Measurements from ENCODE around the gene NWD2.

Gene NWD2

GRCh38 chr4:37223732-37224131 is 20.8 kb upstream of the NWD2 start:
- H3K4me2 ChIP-seq (ENCODE audit: insufficient read depth, low read length), result no peak overlapping the region
- H3K9me3 ChIP-seq (ENCODE audit: insufficient read depth, low read length, severe bottlenecking), result no peaks in the 10 kb centered on the region
- no peak for ATAC-seq (ENCODE audit: insufficient read depth, low read depth)
- TF ChIP-seq CTCF (IDR thresholded peaks at IDR 0.05; ENCODE audit: borderline replicate concordance, extremely low read depth, low read length, poor library complexity, severe bottlenecking) (no peak), EZH2 (IDR thresholded peaks at IDR 0.05; ENCODE audit: borderline replicate concordance, low read depth, low read length, severe bottlenecking) (no peak)
- H3K79me2 ChIP-seq (ENCODE audit: insufficient read depth, low read length), result no peaks in the 10 kb centered on the region
- H3K9ac ChIP-seq (ENCODE audit: low read depth, low read length), result no peak overlapping the region
- no peak overlapping the region for H3K27ac ChIP-seq (ENCODE audit: low read length)
- H3K4me1 ChIP-seq (ENCODE audit: insufficient read depth, low read length), result no peaks in the 10 kb centered on the region
- H3K27me3 ChIP-seq (ENCODE audit: insufficient read depth, low read length, poor library complexity), result peaks cover 4% of the 10 kb centered on the region
- no peak overlapping the region for H3K4me3 ChIP-seq (ENCODE audit: low read depth in 1 of 2, low read length in 2 of 2)
- H3K36me3 ChIP-seq (ENCODE audit: insufficient read depth, low read length), result no peaks in the 10 kb centered on the region
- no peaks in the 10 kb centered on the region for H4K20me1 ChIP-seq (ENCODE audit: insufficient read depth, low read length)
- no peak overlapping the region for H2AFZ ChIP-seq (ENCODE audit: low read depth, low read length)
- DNase-seq, result no peak

GRCh38 chr4:37224854-37225253 is 19.7 kb upstream of the NWD2 start:
- Histone ChIP-seq H3K9ac (ENCODE audit: low read depth, low read length) (no peak overlapping the region), H4K20me1 (ENCODE audit: insufficient read depth, low read length) (no peaks in the 10 kb centered on the region), H3K36me3 (ENCODE audit: insufficient read depth, low read length) (no peaks in the 10 kb centered on the region), H2AFZ (ENCODE audit: low read depth, low read length) (no peak overlapping the region), H3K4me2 (ENCODE audit: insufficient read depth, low read length) (no peak overlapping the region), H3K4me1 (ENCODE audit: insufficient read depth, low read length) (no peaks in the 10 kb centered on the region), H3K79me2 (ENCODE audit: insufficient read depth, low read length) (no peaks in the 10 kb centered on the region), H3K9me3 (ENCODE audit: insufficient read depth, low read length, severe bottlenecking) (no peaks in the 10 kb centered on the region), H3K4me3 (ENCODE audit: low read depth in 1 of 2, low read length in 2 of 2) (no peak overlapping the region), H3K27ac (ENCODE audit: low read length) (no peak overlapping the region), H3K27me3 (ENCODE audit: insufficient read depth, low read length, poor library complexity) (peaks cover 4% of the 10 kb centered on the region)
- TF ChIP-seq CTCF (IDR thresholded peaks at IDR 0.05; ENCODE audit: borderline replicate concordance, extremely low read depth, low read length, poor library complexity, severe bottlenecking) (no peak), EZH2 (IDR thresholded peaks at IDR 0.05; ENCODE audit: borderline replicate concordance, low read depth, low read length, severe bottlenecking) (no peak)
- no peak for DNase-seq
- no peak for ATAC-seq (ENCODE audit: insufficient read depth, low read depth)

- Histone ChIP-seq H3K9me3 (ENCODE audit: insufficient read depth, low read length, severe bottlenecking) (no peaks in the 10 kb centered on the region), H3K4me1 (ENCODE audit: insufficient read depth, low read length) (no peaks in the 10 kb centered on the region), H4K20me1 (ENCODE audit: insufficient read depth, low read length) (no peaks in the 10 kb centered on the region), H3K9ac (ENCODE audit: low read depth, low read length) (no peak overlapping the region), H3K27ac (ENCODE audit: low read length) (no peak overlapping the region), H3K79me2 (ENCODE audit: insufficient read depth, low read length) (no peaks in the 10 kb centered on the region), H3K27me3 (ENCODE audit: insufficient read depth, low read length, poor library complexity) (peaks cover 4% of the 10 kb centered on the region), H2AFZ (ENCODE audit: low read depth, low read length) (no peak overlapping the region; the same call in 1 of the 2 replicates), H3K36me3 (ENCODE audit: insufficient read depth, low read length) (no peaks in the 10 kb centered on the region), H3K4me3 (ENCODE audit: low read depth in 1 of 2, low read length in 2 of 2) (no peak overlapping the region), H3K4me2 (ENCODE audit: insufficient read depth, low read length) (no peak overlapping the region)
- ATAC-seq (ENCODE audit: insufficient read depth, low read depth), result peak; percentile 33; the same call in 1 of the 3 replicates
- DNase-seq, result no peak
- TF ChIP-seq CTCF (IDR thresholded peaks at IDR 0.05; ENCODE audit: borderline replicate concordance, extremely low read depth, low read length, poor library complexity, severe bottlenecking) (no peak), EZH2 (IDR thresholded peaks at IDR 0.05; ENCODE audit: borderline replicate concordance, low read depth, low read length, severe bottlenecking) (no peak)
Observed at GRCh38 chr4:37225778-37226177, 18.8 kb upstream of the NWD2 start.

GRCh38 chr4:37232315-37232714 is 12.2 kb upstream of the NWD2 start:
- TF ChIP-seq EZH2 (IDR thresholded peaks at IDR 0.05; ENCODE audit: borderline replicate concordance, low read depth, low read length, severe bottlenecking) (no peak), CTCF (IDR thresholded peaks at IDR 0.05; ENCODE audit: borderline replicate concordance, extremely low read depth, low read length, poor library complexity, severe bottlenecking) (no peak)

More at GRCh38 chr4:37232315-37232714, 12.2 kb upstream of the NWD2 start:
- no peak for ATAC-seq (ENCODE audit: insufficient read depth, low read depth)
- H3K79me2 ChIP-seq (ENCODE audit: insufficient read depth, low read length), result no peaks in the 10 kb centered on the region
- no peak overlapping the region for H2AFZ ChIP-seq (ENCODE audit: low read depth, low read length)
- no peak overlapping the region for H3K27ac ChIP-seq (ENCODE audit: low read length)
- H3K4me1 ChIP-seq (ENCODE audit: insufficient read depth, low read length), result no peaks in the 10 kb centered on the region
- H3K9ac ChIP-seq (ENCODE audit: low read depth, low read length), result no peak overlapping the region
- DNase-seq, result no peak
- no peak overlapping the region for H3K4me3 ChIP-seq (ENCODE audit: low read depth in 1 of 2, low read length in 2 of 2)
- no peaks in the 10 kb centered on the region for H3K36me3 ChIP-seq (ENCODE audit: insufficient read depth, low read length)
- no peaks in the 10 kb centered on the region for H3K27me3 ChIP-seq (ENCODE audit: insufficient read depth, low read length, poor library complexity)
- no peaks in the 10 kb centered on the region for H3K9me3 ChIP-seq (ENCODE audit: insufficient read depth, low read length, severe bottlenecking)
- no peak overlapping the region for H3K4me2 ChIP-seq (ENCODE audit: insufficient read depth, low read length)
- no peaks in the 10 kb centered on the region for H4K20me1 ChIP-seq (ENCODE audit: insufficient read depth, low read length)
